PC-3 (cell line): ENCODE data around the gene TPST2. TPM values are rescaled to one million over a fixed set of nuclear protein-coding genes. Genes with fewer than 3 reads are reported as not detected.
"Not testable (repeated sequence)": the region's sequence is repeated elsewhere in the genome, so short reads cannot be mapped to it uniquely, and the experiment has no call there.

ENCODE experiments used
- ATAC-seq: fragments of 200-7000 bp; cut with Tn5 transposase; 2 replicates; pipeline ENCODE4 v1.9.1; 2020; ENCODE audit warnings: mild to moderate bottlenecking, moderate library complexity
- BruUV-seq: library from RNA; stranded (reverse); fragments of 400-500 nt; replicated peaks from 2 replicates; lab custom pipeline; 2021; lab: Mats Ljungman, UMichigan
- CTCF ChIA-PET: fragments of 300-600 bp; sonication (Branson Sonifier 250); formaldehyde crosslinking; loops from one replicate; lab custom pipeline; 2022; ENCODE audit warnings: antibody characterized with exemption; lab: Charles Lee
- POLR2A ChIA-PET: fragments of 300-600 bp; sonication (Branson Sonifier 250); formaldehyde crosslinking; loops from one replicate; lab custom pipeline; 2022; ENCODE audit warnings: antibody characterized with exemption; ENCODE audit not compliant: unreplicated experiment; lab: Charles Lee
- DNase-seq: peaks from one replicate; pipeline ENCODE4 v3.0.0-alpha.2; 2015
- H2AFZ ChIP-seq: fragments of 300-600 bp; sonication (generic); 2 replicates; pipeline ENCODE4 v1.6.0; 2016; ENCODE audit warnings: antibody characterized with exemption, low read length
- H3F3A ChIP-seq: fragments of 300-600 bp; sonication (generic); one replicate; pipeline ENCODE4 v1.6.0; 2017; ENCODE audit warnings: antibody characterized with exemption, low read length, control low read depth, mild to moderate bottlenecking; ENCODE audit not compliant: unreplicated experiment
- H3K27ac ChIP-seq: fragments of 300-600 bp; sonication (generic); 2 replicates; pipeline ENCODE4 v1.5.1; 2016; ENCODE audit warnings: mild to moderate bottlenecking, low read length
- H3K27me3 ChIP-seq: fragments of 300-600 bp; sonication (generic); 2 replicates; pipeline ENCODE4 v1.6.1; 2016; ENCODE audit warnings: low read length, mixed read lengths
- H3K36me3 ChIP-seq: fragments of 300-600 bp; sonication (generic); 2 replicates; pipeline ENCODE4 v1.6.1; 2016; ENCODE audit warnings: low read depth, mixed run types, low read length, mixed read lengths
- H3K4me1 ChIP-seq: fragments of 300-600 bp; sonication (generic); 2 replicates; pipeline ENCODE4 v1.5.1; 2016; ENCODE audit warnings: low read length; ENCODE audit not compliant: insufficient read depth
- H3K4me2 ChIP-seq: fragments of 300-600 bp; sonication (generic); 2 replicates; pipeline ENCODE4 v1.6.0; 2016; ENCODE audit warnings: low read length
- H3K4me3 ChIP-seq: fragments of 300-600 bp; sonication (generic); 2 replicates; pipeline ENCODE4 v1.5.1; 2016; ENCODE audit warnings: mild to moderate bottlenecking, low read length, mixed read lengths
- H3K79me2 ChIP-seq: fragments of 300-600 bp; sonication (generic); 2 replicates; pipeline ENCODE4 v1.6.1; 2017; ENCODE audit warnings: low read length, mixed read lengths
- H3K9ac ChIP-seq: fragments of 300-600 bp; sonication (generic); 2 replicates; pipeline ENCODE4 v1.6.0; 2016; ENCODE audit warnings: mild to moderate bottlenecking, low read length
- H3K9me2 ChIP-seq: fragments of 300-600 bp; sonication (generic); replicated peaks from 2 replicates; pipeline ENCODE4 v1.6.1; 2016; ENCODE audit warnings: mixed run types, low read length, mixed read lengths
- H3K9me3 ChIP-seq: fragments of 300-600 bp; sonication (generic); 2 replicates; pipeline ENCODE4 v1.6.1; 2016; ENCODE audit warnings: low read length, mixed read lengths
- H4K20me1 ChIP-seq: fragments of 300-600 bp; sonication (generic); 2 replicates; pipeline ENCODE4 v1.6.1; 2016; ENCODE audit warnings: low read length, mixed read lengths
- CTCF ChIP-seq: fragments of 300-600 bp; sonication (generic); conservative IDR thresholded peaks from 2 replicates; pipeline ENCODE4 v1.5.1; 2017; ENCODE audit warnings: antibody characterized with exemption, low read depth, mild to moderate bottlenecking, low read length
- EZH2 ChIP-seq: fragments of 300-600 bp; sonication (generic); IDR thresholded peaks from one replicate; pipeline ENCODE4 v1.6.1; 2017; ENCODE audit warnings: antibody characterized with exemption, mild to moderate bottlenecking, low read length; ENCODE audit not compliant: unreplicated experiment
- EZH2phosphoT487 ChIP-seq: fragments of 300-600 bp; sonication (generic); IDR thresholded peaks from 2 replicates; pipeline ENCODE4 v1.6.1; 2018; ENCODE audit warnings: mild to moderate bottlenecking, antibody characterized with exemption, low read length, borderline replicate concordance
- intact Hi-C: fragments of 100-400 bp; cut with micrococcal nuclease; formaldehyde crosslinking; loops from 2 replicates; pipeline ENCODE4 v1.9.0; 2023
- total RNA-seq: library from RNA; depleted of rRNA; stranded (reverse); fragments of >200 nt; gene quantifications from 2 replicates; pipeline ENCODE4 v1.2.3, GENCODE V29; 2014

Gene TPST2
- total RNA-seq, 1 experiment from 2014 or later, result 8.1 TPM

- Histone ChIP-seq H3K36me3 (no peaks in the 10 kb centered on the region), H3K27ac (no peak overlapping the region), H3K9ac (no peak overlapping the region), H3K4me2 (no peak overlapping the region), H3K9me3 (no peaks in the 10 kb centered on the region), H3K9me2 (no peaks in the 10 kb centered on the region), H3K4me1 (no peaks in the 10 kb centered on the region), H2AFZ (no peak overlapping the region), H4K20me1 (no peaks in the 10 kb centered on the region), H3K4me3 (no peak overlapping the region), H3K27me3 (no peaks in the 10 kb centered on the region), H3K79me2 (no peaks in the 10 kb centered on the region), H3F3A (no peaks in the 10 kb centered on the region)
- BruUV-seq, result no TSS peak
- ChIA-PET POLR2A (no interaction called here), CTCF (no interaction called here)
- ATAC-seq (no peak), DNase-seq (no peak)
- intact Hi-C loops, result no loop called here
- TF ChIP-seq EZH2phosphoT487 (no peak), CTCF (no peak), EZH2 (no peak)
Measured at GRCh38 chr22:26534874-26535602, 54.9 kb downstream of the TPST2 start.

- POLR2A ChIA-PET, result no interaction called here
- no TSS peak for BruUV-seq
- Histone ChIP-seq H3K9me2 (no peaks in the 10 kb centered on the region), H3K79me2 (no peaks in the 10 kb centered on the region), H3K4me3 (no peak overlapping the region), H3K27ac (no peak overlapping the region), H3K4me2 (no peak overlapping the region), H3K9ac (no peak overlapping the region), H4K20me1 (no peaks in the 10 kb centered on the region), H2AFZ (no peak overlapping the region), H3F3A (no peaks in the 10 kb centered on the region), H3K36me3 (no peaks in the 10 kb centered on the region), H3K9me3 (no peaks in the 10 kb centered on the region), H3K4me1 (no peaks in the 10 kb centered on the region), H3K27me3 (no peaks in the 10 kb centered on the region)
- CTCF ChIA-PET, result no interaction called here
- DNase-seq (no peak), ATAC-seq (no peak)
- intact Hi-C loops, result no loop called here
- TF ChIP-seq EZH2 (no peak), EZH2phosphoT487 (no peak), CTCF (no peak)
Measured at GRCh38 chr22:26534171-26534855, 55.6 kb downstream of the TPST2 start.

DNA sequence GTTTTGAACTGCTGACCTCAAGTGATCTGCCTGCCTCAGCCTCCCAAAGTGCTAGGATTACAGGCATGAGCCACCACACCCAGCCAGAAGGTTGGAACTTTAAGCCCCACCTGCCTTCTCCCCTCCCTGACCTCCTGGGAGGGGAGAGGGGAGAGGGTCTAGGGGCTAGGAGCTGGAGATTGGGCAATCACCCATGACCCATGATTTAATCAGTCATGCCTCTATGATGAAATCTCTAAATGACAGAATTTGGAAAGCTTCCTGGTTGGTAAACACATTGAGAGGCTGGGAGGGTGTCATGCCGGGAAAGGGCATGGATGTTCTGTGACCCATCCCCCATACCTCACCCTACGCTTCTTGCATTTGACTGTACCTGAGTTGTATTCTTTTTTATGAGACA, 60.6 kb downstream of the TPST2 start:
- H3K9me3 ChIP-seq, result no peaks in the 10 kb centered on the region
- no peak overlapping the region for H3K4me3 ChIP-seq
- intact Hi-C loops, result no loop called here
- no peak overlapping the region for H3K4me2 ChIP-seq
- H3F3A ChIP-seq, result no peaks in the 10 kb centered on the region
- H3K79me2 ChIP-seq, result no peaks in the 10 kb centered on the region
- CTCF ChIA-PET, result no interaction called here
- DNase-seq, result peak; percentile 46
- H3K36me3 ChIP-seq, result no peaks in the 10 kb centered on the region
- POLR2A ChIA-PET, result no interaction called here
- no TSS peak for BruUV-seq
- H2AFZ ChIP-seq, result no peak overlapping the region
- TF ChIP-seq CTCF (no peak), EZH2phosphoT487 (no peak), EZH2 (no peak)
- H3K9me2 ChIP-seq, result no peaks in the 10 kb centered on the region
- H3K27ac ChIP-seq, result no peak overlapping the region
- H3K4me1 ChIP-seq, result no peaks in the 10 kb centered on the region
- no peak overlapping the region for H3K9ac ChIP-seq
- no peak for ATAC-seq
- no peaks in the 10 kb centered on the region for H3K27me3 ChIP-seq
- H4K20me1 ChIP-seq, result no peaks in the 10 kb centered on the region

- H3K4me2 ChIP-seq, H3K36me3 ChIP-seq, H4K20me1 ChIP-seq, H3K9me3 ChIP-seq, H3K27ac ChIP-seq, H3K27me3 ChIP-seq, H3K79me2 ChIP-seq, H3K4me3 ChIP-seq, H3F3A ChIP-seq, POLR2A ChIA-PET, BruUV-seq, intact Hi-C loops, H3K9me2 ChIP-seq, ATAC-seq, H2AFZ ChIP-seq, H3K9ac ChIP-seq, DNase-seq, H3K4me1 ChIP-seq, CTCF ChIA-PET: not testable (repeated sequence)
Measured at GRCh38 chr22:26528518-26528917, 61.4 kb downstream of the TPST2 start.
